Fibroblast of mammary gland (primary cell): ENCODE data around the gene VPS13C.

Experiments used
- DNase-seq: peaks from one replicate; pipeline ENCODE4 v3.0.0-alpha.2; 2010; ENCODE audit warnings: low read depth
- H3K4me3 ChIP-seq: 2 replicates; pipeline ENCODE4 v1.5.1; 2011; ENCODE audit warnings: low read depth, mild to moderate bottlenecking, low read length, moderate library complexity; ENCODE audit not compliant: control insufficient read depth
- TF ChIP-seq, protein P1 (sequence below): conservative IDR thresholded peaks from 2 replicates; pipeline ENCODE4 v1.5.1; 2011; ENCODE audit warnings: low read depth, low read length, inconsistent platforms; ENCODE audit not compliant: control insufficient read depth, insufficient read depth

VPS13C gene, protein sequence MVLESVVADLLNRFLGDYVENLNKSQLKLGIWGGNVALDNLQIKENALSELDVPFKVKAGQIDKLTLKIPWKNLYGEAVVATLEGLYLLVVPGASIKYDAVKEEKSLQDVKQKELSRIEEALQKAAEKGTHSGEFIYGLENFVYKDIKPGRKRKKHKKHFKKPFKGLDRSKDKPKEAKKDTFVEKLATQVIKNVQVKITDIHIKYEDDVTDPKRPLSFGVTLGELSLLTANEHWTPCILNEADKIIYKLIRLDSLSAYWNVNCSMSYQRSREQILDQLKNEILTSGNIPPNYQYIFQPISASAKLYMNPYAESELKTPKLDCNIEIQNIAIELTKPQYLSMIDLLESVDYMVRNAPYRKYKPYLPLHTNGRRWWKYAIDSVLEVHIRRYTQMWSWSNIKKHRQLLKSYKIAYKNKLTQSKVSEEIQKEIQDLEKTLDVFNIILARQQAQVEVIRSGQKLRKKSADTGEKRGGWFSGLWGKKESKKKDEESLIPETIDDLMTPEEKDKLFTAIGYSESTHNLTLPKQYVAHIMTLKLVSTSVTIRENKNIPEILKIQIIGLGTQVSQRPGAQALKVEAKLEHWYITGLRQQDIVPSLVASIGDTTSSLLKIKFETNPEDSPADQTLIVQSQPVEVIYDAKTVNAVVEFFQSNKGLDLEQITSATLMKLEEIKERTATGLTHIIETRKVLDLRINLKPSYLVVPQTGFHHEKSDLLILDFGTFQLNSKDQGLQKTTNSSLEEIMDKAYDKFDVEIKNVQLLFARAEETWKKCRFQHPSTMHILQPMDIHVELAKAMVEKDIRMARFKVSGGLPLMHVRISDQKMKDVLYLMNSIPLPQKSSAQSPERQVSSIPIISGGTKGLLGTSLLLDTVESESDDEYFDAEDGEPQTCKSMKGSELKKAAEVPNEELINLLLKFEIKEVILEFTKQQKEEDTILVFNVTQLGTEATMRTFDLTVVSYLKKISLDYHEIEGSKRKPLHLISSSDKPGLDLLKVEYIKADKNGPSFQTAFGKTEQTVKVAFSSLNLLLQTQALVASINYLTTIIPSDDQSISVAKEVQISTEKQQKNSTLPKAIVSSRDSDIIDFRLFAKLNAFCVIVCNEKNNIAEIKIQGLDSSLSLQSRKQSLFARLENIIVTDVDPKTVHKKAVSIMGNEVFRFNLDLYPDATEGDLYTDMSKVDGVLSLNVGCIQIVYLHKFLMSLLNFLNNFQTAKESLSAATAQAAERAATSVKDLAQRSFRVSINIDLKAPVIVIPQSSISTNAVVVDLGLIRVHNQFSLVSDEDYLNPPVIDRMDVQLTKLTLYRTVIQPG (N-terminal part only)

DNA sequence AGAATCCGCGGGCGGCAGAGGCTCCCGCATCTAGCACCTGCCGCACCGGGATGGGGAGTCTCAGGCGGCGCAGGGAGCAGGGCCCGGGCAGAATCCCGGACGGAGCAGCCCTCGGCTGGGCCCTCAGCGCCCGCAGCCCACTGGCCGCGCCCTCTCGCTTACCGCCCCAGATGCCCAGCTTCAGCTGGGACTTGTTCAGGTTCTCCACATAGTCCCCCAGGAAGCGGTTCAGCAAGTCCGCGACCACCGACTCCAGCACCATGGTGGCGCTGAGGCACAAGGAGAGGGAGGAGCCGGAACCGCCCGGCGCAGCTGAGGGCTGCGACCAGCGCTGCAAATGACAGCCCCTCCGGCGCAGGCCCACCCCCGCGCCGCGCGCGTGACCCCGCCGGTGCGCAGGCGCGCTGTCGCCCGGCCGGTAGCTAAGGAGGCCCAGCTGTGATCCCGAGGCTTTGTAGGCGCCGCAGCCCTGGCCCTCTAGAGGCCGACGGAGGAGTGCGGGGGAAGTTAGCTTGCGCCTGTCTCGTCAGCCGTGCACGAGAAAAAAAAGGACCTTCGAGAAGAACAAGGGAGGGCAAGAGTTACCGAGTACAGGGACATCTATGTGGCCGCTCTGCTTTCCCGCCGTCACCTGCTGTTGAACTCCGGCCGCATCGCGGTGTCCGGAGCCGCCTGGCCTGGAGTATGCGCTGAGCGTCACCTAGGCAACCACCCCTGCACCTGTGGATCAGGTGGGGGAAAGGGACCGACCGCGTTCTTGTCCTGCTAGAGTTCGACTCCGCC, at the start of gene VPS13C:
VPS13C (minus strand) TSS at position 335 of the 783 bp plus-strand sequence; CDS start at position 262, 73 bp downstream.
- DNase-seq = peak; percentile 89
- H3K4me3 ChIP-seq = peak within 1 kb of the TSS; percentile 86
- TF ChIP-seq, protein P1, sequence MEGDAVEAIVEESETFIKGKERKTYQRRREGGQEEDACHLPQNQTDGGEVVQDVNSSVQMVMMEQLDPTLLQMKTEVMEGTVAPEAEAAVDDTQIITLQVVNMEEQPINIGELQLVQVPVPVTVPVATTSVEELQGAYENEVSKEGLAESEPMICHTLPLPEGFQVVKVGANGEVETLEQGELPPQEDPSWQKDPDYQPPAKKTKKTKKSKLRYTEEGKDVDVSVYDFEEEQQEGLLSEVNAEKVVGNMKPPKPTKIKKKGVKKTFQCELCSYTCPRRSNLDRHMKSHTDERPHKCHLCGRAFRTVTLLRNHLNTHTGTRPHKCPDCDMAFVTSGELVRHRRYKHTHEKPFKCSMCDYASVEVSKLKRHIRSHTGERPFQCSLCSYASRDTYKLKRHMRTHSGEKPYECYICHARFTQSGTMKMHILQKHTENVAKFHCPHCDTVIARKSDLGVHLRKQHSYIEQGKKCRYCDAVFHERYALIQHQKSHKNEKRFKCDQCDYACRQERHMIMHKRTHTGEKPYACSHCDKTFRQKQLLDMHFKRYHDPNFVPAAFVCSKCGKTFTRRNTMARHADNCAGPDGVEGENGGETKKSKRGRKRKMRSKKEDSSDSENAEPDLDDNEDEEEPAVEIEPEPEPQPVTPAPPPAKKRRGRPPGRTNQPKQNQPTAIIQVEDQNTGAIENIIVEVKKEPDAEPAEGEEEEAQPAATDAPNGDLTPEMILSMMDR = peak; percentile 58

- DNase-seq = no peak
- H3K4me3 ChIP-seq = no peak overlapping the region
- TF ChIP-seq, protein P1 = no peak
Measured at GRCh38 chr15:62109437-62109836, 49.2 kb upstream of the VPS13C start.

DNA sequence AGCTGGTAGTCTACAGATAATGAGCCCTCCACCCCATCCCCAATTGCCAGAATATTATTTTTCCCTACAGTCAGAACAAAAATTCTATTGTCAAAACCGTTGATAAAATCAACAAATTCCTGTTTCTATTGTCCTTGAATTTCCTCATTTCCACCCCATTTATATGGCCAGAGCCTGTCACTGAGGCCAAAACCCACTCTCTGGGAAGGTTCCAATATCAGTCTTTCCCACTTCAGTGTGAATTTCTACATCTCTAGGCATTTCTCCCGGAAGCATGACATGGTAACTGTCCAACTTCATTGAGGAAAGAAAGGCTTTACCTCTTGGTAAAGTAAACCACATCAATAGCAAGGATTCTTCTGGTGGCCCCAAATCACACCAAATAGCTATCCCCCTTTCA, 48.2 kb upstream of the VPS13C start:
- no peak overlapping the region for H3K4me3 ChIP-seq
- DNase-seq = no peak
- TF ChIP-seq, protein P1 = no peak

DNA sequence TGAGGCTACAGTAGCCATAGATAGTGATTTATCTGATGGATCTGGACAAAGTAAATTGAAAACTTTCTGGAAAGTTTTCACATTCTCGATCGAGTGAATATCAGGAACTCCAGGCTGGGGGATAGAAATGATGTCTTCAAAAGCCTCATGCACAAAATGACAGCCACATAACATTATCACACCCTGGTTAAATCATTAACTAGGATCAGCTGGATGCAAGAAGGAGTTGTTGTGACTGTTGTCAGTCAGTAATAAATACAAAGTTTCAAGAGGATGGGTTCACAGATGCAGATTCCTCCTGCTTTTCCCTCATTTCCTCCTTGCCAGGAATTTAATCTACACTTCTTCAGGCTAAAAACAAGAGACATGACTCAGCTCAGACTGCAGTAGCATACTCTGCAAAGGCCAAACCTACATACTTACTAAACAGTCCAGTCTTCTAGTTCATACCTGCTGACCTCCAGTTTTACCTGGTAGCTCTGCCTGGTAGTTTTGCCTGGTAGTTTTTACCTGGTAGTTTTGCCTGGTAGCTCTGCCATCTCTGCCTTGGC, 47.4 kb upstream of the VPS13C start:
- no peak overlapping the region for H3K4me3 ChIP-seq
- TF ChIP-seq, protein P1 = no peak
- no peak for DNase-seq

GRCh38 chr15:62106096-62106495, 45.8 kb upstream of the VPS13C start:
- DNase-seq = no peak
- TF ChIP-seq, protein P1 = no peak
- no peak overlapping the region for H3K4me3 ChIP-seq
